ENCODE measurements around the gene ISM1.

ISM1 gene

DNA sequence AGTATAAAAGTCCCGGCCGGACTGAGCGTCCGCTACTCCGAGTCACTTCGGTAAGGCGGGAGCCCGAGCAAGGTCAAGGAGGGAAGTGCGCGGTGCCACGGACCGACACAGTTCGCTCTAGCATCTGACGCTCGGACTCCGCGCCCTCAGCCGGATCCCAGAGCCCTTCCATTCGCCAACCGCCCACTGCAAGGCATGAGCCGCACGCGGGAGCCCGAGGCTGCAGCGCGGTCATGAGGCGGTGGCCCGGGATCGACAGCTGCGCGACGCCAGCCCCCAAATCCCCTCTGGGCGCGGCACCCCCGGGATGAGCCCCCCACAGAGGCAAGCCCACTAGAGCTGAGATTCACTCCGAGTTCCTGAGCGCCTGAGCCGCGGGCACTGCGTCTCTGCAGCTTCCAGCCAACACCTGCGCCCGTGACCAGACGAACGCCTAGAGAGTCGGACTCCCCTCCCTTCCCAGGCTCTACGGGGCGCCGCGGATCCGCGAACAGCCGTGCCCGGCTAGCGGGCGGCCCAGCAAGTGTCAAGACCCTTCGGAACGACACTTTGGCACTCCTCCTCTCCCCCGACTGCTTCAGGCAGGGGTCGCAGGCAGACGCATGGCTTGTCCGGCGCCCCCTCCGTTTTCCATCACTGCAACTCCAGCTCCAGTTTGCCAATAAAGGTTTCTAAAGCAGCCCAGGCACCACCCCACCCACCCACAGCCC lies 725 bp upstream of the ISM1 start:
- DNase-seq (ENCODE audit: low read depth in 2 of 2) = peak; percentile 18 to 21
- H3K4me3 ChIP-seq (replicated peaks in 1 of 2; ENCODE audit: low read depth in 2 of 2, low read length in 2 of 2) = peak overlapping the region; percentile 15 to 37
- TF ChIP-seq, protein P1, sequence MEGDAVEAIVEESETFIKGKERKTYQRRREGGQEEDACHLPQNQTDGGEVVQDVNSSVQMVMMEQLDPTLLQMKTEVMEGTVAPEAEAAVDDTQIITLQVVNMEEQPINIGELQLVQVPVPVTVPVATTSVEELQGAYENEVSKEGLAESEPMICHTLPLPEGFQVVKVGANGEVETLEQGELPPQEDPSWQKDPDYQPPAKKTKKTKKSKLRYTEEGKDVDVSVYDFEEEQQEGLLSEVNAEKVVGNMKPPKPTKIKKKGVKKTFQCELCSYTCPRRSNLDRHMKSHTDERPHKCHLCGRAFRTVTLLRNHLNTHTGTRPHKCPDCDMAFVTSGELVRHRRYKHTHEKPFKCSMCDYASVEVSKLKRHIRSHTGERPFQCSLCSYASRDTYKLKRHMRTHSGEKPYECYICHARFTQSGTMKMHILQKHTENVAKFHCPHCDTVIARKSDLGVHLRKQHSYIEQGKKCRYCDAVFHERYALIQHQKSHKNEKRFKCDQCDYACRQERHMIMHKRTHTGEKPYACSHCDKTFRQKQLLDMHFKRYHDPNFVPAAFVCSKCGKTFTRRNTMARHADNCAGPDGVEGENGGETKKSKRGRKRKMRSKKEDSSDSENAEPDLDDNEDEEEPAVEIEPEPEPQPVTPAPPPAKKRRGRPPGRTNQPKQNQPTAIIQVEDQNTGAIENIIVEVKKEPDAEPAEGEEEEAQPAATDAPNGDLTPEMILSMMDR (IDR thresholded peaks at IDR 0.05; ENCODE audit: low read depth, low read length) = no peak

GRCh38 chr20:13221313-13221672 lies 219 bp downstream of the ISM1 start:
- no peak for DNase-seq (ENCODE audit: low read depth in 2 of 2)
- TF ChIP-seq, protein P1 (IDR thresholded peaks at IDR 0.05; ENCODE audit: low read depth, low read length) = no peak
- H3K4me3 ChIP-seq (replicated peaks in 1 of 2; ENCODE audit: low read depth in 2 of 2, low read length in 2 of 2) = peak overlapping the region; percentile 15 to 37

- peak; percentile 62 to 66 for DNase-seq (ENCODE audit: low read depth in 2 of 2)
- TF ChIP-seq, protein P1 (IDR thresholded peaks at IDR 0.05; ENCODE audit: low read depth, low read length) = no peak
- peak overlapping the region; percentile 28 to 37 for H3K4me3 ChIP-seq (replicated peaks in 1 of 2; ENCODE audit: low read depth in 2 of 2, low read length in 2 of 2)
These were observed 722 bp downstream of the ISM1 start for GRCh38 chr20:13221673-13222318.

DNA sequence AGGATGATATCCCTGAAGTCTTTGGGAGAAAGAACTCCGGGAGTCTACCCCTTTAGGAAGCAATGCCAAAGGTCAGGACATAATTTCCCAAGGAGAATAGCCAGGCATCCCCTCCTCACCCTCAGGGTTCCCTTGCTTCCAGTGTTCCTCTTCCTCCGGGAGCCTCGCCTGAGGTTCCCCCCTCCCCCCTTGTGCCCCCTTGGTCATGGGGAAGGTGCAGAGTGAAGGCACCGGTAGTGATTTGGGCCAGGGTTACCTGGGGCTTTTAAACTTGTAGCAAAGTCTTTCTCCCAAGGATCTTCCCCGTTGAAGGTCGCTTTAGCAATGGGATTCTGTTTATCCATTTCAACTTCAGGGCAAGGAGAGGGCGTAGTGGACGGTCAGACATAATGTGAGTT lies 1.2 kb downstream of the ISM1 start:
- no peak overlapping the region for H3K4me3 ChIP-seq (replicated peaks in 1 of 2; ENCODE audit: low read depth in 2 of 2, low read length in 2 of 2)
- DNase-seq (ENCODE audit: low read depth in 2 of 2) = no peak

DNA sequence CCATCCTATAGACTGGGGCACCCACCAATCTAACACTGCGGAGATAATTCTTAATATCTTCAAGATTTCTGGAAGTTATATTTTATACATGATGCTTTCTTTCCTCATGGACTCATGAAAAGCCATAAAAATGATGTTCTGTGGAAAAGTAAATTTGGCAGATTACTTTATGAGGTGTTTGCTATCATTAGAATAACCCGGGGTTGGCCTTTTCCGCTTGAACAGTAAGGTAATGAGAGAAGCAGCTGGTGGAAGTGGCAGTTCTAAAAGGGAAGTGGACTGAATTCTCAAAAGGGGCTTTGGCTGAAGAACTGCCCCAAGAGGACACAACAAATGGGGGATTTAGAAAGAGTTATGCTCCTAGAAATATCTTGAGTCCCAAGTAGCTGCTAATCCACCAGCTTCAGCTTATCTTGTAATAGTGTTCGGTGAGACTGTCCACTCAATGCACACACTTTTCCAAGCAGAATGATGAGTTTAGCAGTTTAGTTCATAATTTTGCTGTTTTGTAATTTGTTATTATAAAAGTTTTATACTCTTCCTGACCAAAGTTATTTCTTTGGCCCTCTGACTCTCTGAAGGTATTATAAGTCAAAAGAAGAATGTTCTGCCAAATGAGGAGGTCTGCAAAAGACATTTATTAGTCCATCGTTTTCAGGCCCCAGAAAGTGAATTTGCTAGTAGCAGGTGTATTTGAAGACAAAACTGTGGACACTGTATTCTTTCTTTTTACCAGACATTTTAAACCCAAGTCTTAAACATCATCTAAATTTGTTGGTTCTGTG lies 2.9 kb downstream of the ISM1 start:
- TF ChIP-seq, protein P1 (IDR thresholded peaks at IDR 0.05; ENCODE audit: low read depth, low read length) = no peak

More for the DNA sequence above, 1.2 kb downstream of the ISM1 start:
- TF ChIP-seq, protein P1 (IDR thresholded peaks at IDR 0.05; ENCODE audit: low read depth, low read length) = no peak

GRCh38 chr20:13226367-13226766 lies 5.3 kb downstream of the ISM1 start:
- TF ChIP-seq, protein P1 (IDR thresholded peaks at IDR 0.05; ENCODE audit: low read depth, low read length) = no peak
- no peak overlapping the region for H3K4me3 ChIP-seq (replicated peaks in 1 of 2; ENCODE audit: low read depth in 2 of 2, low read length in 2 of 2)
- DNase-seq (ENCODE audit: low read depth in 2 of 2) = no peak

More for the DNA sequence above, 2.9 kb downstream of the ISM1 start:
- DNase-seq (ENCODE audit: low read depth in 2 of 2) = no peak
- H3K4me3 ChIP-seq (replicated peaks in 1 of 2; ENCODE audit: low read depth in 2 of 2, low read length in 2 of 2) = no peak overlapping the region
